ENCODE results near the gene COG5.

DNA sequence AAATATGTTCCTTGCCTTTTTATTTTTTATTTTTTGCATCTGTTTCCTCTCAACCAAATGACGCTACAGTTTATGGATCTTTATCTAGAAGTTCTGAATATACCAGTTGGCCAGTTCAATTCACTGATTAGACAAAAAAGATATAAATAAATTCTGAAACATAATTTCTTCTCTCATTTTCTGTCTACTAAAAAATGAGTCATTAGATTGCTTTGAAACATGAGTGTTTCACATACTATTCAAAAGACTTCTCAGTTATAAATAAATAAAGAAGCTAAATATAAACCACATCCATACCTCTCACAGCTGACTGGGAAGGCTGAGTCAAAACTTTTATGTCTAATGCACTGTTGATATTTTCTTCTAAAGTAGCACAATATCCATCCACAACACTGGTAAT lies 191.4 kb downstream of the COG5 start:
- TF ChIP-seq, protein P1, sequence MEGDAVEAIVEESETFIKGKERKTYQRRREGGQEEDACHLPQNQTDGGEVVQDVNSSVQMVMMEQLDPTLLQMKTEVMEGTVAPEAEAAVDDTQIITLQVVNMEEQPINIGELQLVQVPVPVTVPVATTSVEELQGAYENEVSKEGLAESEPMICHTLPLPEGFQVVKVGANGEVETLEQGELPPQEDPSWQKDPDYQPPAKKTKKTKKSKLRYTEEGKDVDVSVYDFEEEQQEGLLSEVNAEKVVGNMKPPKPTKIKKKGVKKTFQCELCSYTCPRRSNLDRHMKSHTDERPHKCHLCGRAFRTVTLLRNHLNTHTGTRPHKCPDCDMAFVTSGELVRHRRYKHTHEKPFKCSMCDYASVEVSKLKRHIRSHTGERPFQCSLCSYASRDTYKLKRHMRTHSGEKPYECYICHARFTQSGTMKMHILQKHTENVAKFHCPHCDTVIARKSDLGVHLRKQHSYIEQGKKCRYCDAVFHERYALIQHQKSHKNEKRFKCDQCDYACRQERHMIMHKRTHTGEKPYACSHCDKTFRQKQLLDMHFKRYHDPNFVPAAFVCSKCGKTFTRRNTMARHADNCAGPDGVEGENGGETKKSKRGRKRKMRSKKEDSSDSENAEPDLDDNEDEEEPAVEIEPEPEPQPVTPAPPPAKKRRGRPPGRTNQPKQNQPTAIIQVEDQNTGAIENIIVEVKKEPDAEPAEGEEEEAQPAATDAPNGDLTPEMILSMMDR (IDR thresholded peaks at IDR 0.05): no peak
- no peak for TF ChIP-seq POLR2A (IDR thresholded peaks at IDR 0.05)

Data from right lobe of liver (tissue), 4 donors.